GM23248 (cell line): ENCODE measurements around the gene FER.

ENCODE experiments used
- EZH2 ChIP-seq: fragments of 200-600 bp; sonication (generic); IDR thresholded peaks from 2 replicates; pipeline ENCODE4 v1.6.1; 2018; ENCODE audit warnings: antibody characterized with exemption, mild to moderate bottlenecking; ENCODE audit not compliant: insufficient read depth, poor library complexity, severe bottlenecking
- EZH2phosphoT487 ChIP-seq: fragments of 200-600 bp; sonication (generic); IDR thresholded peaks from 2 replicates; pipeline ENCODE4 v1.6.1; 2018; ENCODE audit warnings: antibody characterized with exemption, moderate library complexity, mild to moderate bottlenecking, low read depth; ENCODE audit not compliant: insufficient read depth

- no peak for TF ChIP-seq EZH2
- no peak for TF ChIP-seq EZH2phosphoT487
Measured at GRCh38 chr5:108729242-108729615, 18.5 kb upstream of the FER start.
